Right atrium auricular region (tissue), 2 donors: Measurements from ENCODE around the gene C17orf113. TPM values are rescaled to one million over a fixed set of nuclear protein-coding genes. Genes with fewer than 3 reads are reported as not detected.

Source experiments
- DNase-seq: peaks from one replicate; pipeline ENCODE4 v3.0.0-alpha.2; 2019; ENCODE audit warnings: low spot score
- H3K27ac ChIP-seq, 2 donors: fragments of 200-600 bp; sonication (generic); 1 replicate in 1 of 2; 2 replicates in 1 of 2; pipeline ENCODE4 v1.5.1; 2016 to 2019
- H3K27me3 ChIP-seq, 2 donors: fragments of 200-600 bp; sonication (generic); one replicate each; pipeline versions ENCODE4 v1.5.1 to v1.6.0; 2017 to 2019
- H3K36me3 ChIP-seq: fragments of 200-600 bp; sonication (generic); one replicate; pipeline ENCODE4 v1.5.1; 2016
- H3K4me1 ChIP-seq, 2 donors: fragments of 200-600 bp; sonication (generic); one replicate each; pipeline versions ENCODE4 v1.5.1 to v1.6.0; 2017 to 2019
- H3K4me3 ChIP-seq, 2 donors: fragments of 200-600 bp; sonication (generic); 1 replicate in 1 of 2; 2 replicates in 1 of 2; pipeline ENCODE4 v1.5.1; 2017 to 2019; ENCODE audit warnings: mild to moderate bottlenecking in 1 of 2, moderate library complexity in 1 of 2
- H3K9me3 ChIP-seq, 2 donors: fragments of 200-600 bp; sonication (generic); one replicate each; pipeline ENCODE4 v1.5.1; 2019
- CTCF ChIP-seq, 2 donors: fragments of 200-600 bp; sonication (generic); IDR thresholded peaks; one replicate each; pipeline ENCODE4 v1.5.1; 2019; ENCODE audit warnings: antibody characterized with exemption in 2 of 2
- total RNA-seq, 2 donors: library from RNA; depleted of rRNA; stranded (reverse); fragments of >200 nt; gene quantifications; one replicate each; pipeline ENCODE4 v1.1.0, GENCODE V29; 2016

C17orf113 gene
- total RNA-seq, 2 donors from 2014 or later: 0.74 to 0.94 TPM

DNA sequence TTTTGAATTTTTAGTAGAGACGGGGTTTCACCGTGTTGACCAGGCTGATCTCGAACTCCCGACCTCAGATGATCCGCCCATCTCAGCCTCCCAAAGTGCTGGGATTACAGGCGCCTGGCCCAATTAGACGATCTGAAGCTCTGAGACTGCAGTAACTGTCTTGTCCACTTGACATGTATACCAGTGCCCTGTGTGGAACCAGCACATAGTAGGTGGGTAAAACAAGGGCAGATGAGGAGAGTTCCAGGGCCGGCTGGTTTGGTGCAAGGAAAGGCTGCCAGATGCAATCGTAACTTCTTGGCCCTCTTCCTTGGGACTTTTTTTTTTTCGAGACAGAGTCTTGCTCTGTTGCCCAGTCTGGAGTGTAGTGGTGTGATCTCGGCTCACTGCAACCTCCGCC, 3.1 kb downstream of the C17orf113 start:
- H3K36me3 ChIP-seq: no peaks in the 10 kb centered on the region
- no peaks in the 10 kb centered on the region for H3K27me3 ChIP-seq
- H3K27ac ChIP-seq: no peak overlapping the region
- no peak overlapping the region for H3K4me3 ChIP-seq
- no peak for TF ChIP-seq CTCF (IDR thresholded peaks at IDR 0.05)
- DNase-seq: no peak
- no peaks in the 10 kb centered on the region for H3K9me3 ChIP-seq
- H3K4me1 ChIP-seq: peaks cover 0 to 12% of the 10 kb centered on the region in 2 donors

DNA sequence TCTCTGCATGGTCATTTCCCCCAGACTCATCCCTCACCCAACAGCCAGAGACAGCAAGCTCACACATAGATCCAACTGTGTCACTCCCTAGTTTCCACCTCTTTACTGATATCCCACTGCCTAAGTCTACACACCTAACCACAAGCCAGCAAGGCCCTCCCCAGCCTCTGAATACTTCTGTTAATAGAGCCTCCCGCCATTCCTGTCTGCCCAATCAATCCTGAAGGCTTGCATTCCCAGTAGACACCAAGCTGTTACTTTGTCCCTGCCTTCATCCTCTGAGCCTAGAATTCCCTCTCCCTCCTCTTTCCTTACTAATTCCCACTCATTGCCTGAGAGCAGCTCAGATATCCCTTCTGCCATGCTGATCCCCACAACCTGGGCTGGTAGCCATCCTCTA, 4.7 kb downstream of the C17orf113 start:
- Histone ChIP-seq H3K27ac (no peak overlapping the region), H3K4me1 (peaks cover 0 to 9% of the 10 kb centered on the region in 2 donors), H3K9me3 (no peaks in the 10 kb centered on the region), H3K36me3 (no peaks in the 10 kb centered on the region), H3K27me3 (no peaks in the 10 kb centered on the region), H3K4me3 (no peak overlapping the region)
- DNase-seq: no peak
- no peak for TF ChIP-seq CTCF (IDR thresholded peaks at IDR 0.05)

DNA sequence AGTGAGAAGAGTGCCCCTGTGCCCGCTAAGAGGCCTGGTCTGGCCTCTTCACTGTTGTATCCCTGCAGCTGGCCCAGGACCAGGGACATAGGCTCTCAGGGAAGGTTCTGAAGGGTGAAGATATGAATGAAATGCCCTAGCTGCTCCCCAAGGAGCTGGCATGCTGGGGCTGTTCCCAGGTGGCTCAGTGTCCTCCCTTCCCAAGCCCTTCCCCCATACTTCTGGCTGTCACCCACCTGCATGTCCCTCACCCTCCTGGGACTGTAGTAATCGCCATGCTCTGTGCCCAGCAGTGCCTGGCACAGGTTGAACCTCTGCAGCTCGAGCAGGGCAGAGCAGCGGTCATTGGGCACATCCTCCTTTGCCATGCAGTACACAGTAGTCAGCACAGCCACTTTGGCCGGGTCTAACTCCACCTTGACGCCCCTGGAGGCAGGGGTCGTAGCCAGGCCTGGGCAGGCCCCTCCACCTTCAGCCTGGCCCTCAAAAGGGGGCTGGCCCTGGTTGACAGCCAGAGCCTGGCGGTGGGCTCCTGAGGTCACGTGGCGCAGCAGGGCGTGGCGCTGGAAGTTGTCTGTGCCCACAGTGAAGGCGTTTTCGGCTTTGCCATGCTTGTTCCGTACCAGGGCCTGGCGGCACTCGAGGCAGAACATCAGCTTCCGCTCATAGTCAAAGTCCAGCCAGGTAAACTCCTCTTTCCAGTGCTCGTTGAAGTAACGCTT, 7.6 kb downstream of the C17orf113 start:
- Histone ChIP-seq H3K27ac (no peak overlapping the region), H3K4me3 (no peak overlapping the region), H3K9me3 (no peaks in the 10 kb centered on the region), H3K36me3 (no peaks in the 10 kb centered on the region), H3K27me3 (no peaks in the 10 kb centered on the region), H3K4me1 (peaks cover 0 to 10% of the 10 kb centered on the region in 2 donors)
- no peak for DNase-seq
- no peak for TF ChIP-seq CTCF (IDR thresholded peaks at IDR 0.05)

- no peak overlapping the region for H3K27ac ChIP-seq
- no peak for DNase-seq
- no peak for TF ChIP-seq CTCF (IDR thresholded peaks at IDR 0.05)
- no peaks in the 10 kb centered on the region for H3K36me3 ChIP-seq
- H3K4me3 ChIP-seq: no peak overlapping the region
- H3K9me3 ChIP-seq: no peaks in the 10 kb centered on the region
- H3K4me1 ChIP-seq: peaks cover 0 to 10% of the 10 kb centered on the region in 2 donors
- no peaks in the 10 kb centered on the region for H3K27me3 ChIP-seq
Observed at GRCh38 chr17:42041619-42042018, 8.8 kb downstream of the C17orf113 start.

DNA sequence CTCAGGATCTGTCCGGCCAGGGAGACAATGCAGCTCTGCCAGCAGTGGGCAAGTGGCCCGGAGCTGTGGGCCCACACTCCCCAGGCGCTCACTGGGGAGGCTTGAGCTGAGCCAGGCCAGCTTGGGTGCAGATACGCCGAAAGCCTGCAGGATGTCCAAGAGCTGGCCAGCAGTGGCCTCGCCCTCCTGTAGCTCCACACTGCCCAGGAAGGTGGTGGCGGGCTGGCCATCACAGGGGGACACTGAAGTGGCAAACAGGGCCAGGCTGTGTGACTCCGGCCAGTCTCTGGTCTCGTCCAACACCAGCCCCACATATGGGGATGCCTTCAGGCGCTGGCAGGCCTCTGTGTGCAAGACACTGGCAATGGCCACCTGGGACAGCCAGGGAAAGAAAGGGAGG, 9.6 kb downstream of the C17orf113 start:
- Histone ChIP-seq H3K27ac (no peak overlapping the region), H3K4me1 (peaks cover 0 to 10% of the 10 kb centered on the region in 2 donors), H3K27me3 (no peaks in the 10 kb centered on the region), H3K9me3 (no peaks in the 10 kb centered on the region), H3K36me3 (no peaks in the 10 kb centered on the region), H3K4me3 (no peak overlapping the region)
- DNase-seq: no peak
- no peak for TF ChIP-seq CTCF (IDR thresholded peaks at IDR 0.05)
